Measurements from ENCODE around the gene XRCC1. TPM values are rescaled to one million over a fixed set of nuclear protein-coding genes. Genes with fewer than 3 reads are reported as not detected.

XRCC1 gene
- total RNA-seq, 1 donor from 2014 or later: 6.0 TPM

Other genes starting within 250 kb of the XRCC1 start
- gene CD177, start 221.8 kb downstream of the XRCC1 start, total RNA-seq (ENCODE audit: insufficient read depth, low replicate concordance): 1.2 TPM
- not detected for gene TEX101, start 160.6 kb downstream of the XRCC1 start, total RNA-seq (ENCODE audit: insufficient read depth, low replicate concordance)
- 13.0 TPM for gene LYPD3, start 109.9 kb downstream of the XRCC1 start, total RNA-seq (ENCODE audit: insufficient read depth, low replicate concordance)
- gene PHLDB3, start 70.8 kb downstream of the XRCC1 start, total RNA-seq (ENCODE audit: insufficient read depth, low replicate concordance): 7.0 TPM
- 33.7 TPM for gene ETHE1, start 48.3 kb downstream of the XRCC1 start, total RNA-seq (ENCODE audit: insufficient read depth, low replicate concordance)
- gene ZNF575, start 42.3 kb downstream of the XRCC1 start, total RNA-seq (ENCODE audit: insufficient read depth, low replicate concordance): 0.24 TPM
- 17.3 TPM for gene PINLYP, start 274 bp upstream of the XRCC1 start, total RNA-seq (ENCODE audit: insufficient read depth, low replicate concordance)
- 17.6 TPM for gene IRGQ, start 20.6 kb upstream of the XRCC1 start, total RNA-seq (ENCODE audit: insufficient read depth, low replicate concordance)
- 15.9 TPM for gene ZNF576, start 21.1 kb upstream of the XRCC1 start, total RNA-seq (ENCODE audit: insufficient read depth, low replicate concordance)
- gene SRRM5, start 36.6 kb upstream of the XRCC1 start, total RNA-seq (ENCODE audit: insufficient read depth, low replicate concordance): 0.24 TPM
- 18.8 TPM for gene ZNF428, start 44.1 kb upstream of the XRCC1 start, total RNA-seq (ENCODE audit: insufficient read depth, low replicate concordance)
- gene CADM4, start 64.3 kb upstream of the XRCC1 start, total RNA-seq (ENCODE audit: insufficient read depth, low replicate concordance): 2.9 TPM
- gene PLAUR, start 94.6 kb upstream of the XRCC1 start, total RNA-seq (ENCODE audit: insufficient read depth, low replicate concordance): 30.1 TPM
- gene IRGC, start 140.5 kb upstream of the XRCC1 start, total RNA-seq (ENCODE audit: insufficient read depth, low replicate concordance): not detected
- gene SMG9, start 179.4 kb upstream of the XRCC1 start, total RNA-seq (ENCODE audit: insufficient read depth, low replicate concordance): 10.1 TPM
- gene KCNN4, start 205.4 kb upstream of the XRCC1 start, total RNA-seq (ENCODE audit: insufficient read depth, low replicate concordance): 6.3 TPM
- 3.1 TPM for gene LYPD5, start 226.9 kb upstream of the XRCC1 start, total RNA-seq (ENCODE audit: insufficient read depth, low replicate concordance)